Measurements from ENCODE around the gene EML1.

EML1 gene

GRCh38 chr14:99950181-99950580 lies 157.0 kb downstream of the EML1 start:
- Histone ChIP-seq H4K5ac (ENCODE audit: low read length) (no peak overlapping the region), H2BK120ac (ENCODE audit: low read depth, low read length) (no peak overlapping the region)
- no CpG with 5 or more reads among the region's 8 CpGs for WGBS (ENCODE audit: extremely low coverage, insufficient coverage, low lambda C conversion rate)

GRCh38 chr14:99951085-99951484 lies 157.9 kb downstream of the EML1 start:
- no peak overlapping the region for H2AK5ac ChIP-seq (ENCODE audit: low read length)
- H3K4me3 ChIP-seq (ENCODE audit: low read length) = no peak overlapping the region
- no peak overlapping the region for H3K23ac ChIP-seq (ENCODE audit: low read length)
- no peak overlapping the region for H4K8ac ChIP-seq (ENCODE audit: low read depth, low read length)
- H3K4me2 ChIP-seq (ENCODE audit: low read length) = no peak overlapping the region
- H3K27me3 ChIP-seq (ENCODE audit: insufficient read depth, low read length, poor library complexity) = no peaks in the 10 kb centered on the region
- no peaks in the 10 kb centered on the region for H3K79me1 ChIP-seq (ENCODE audit: low read length)
- no peaks in the 10 kb centered on the region for H3K4me1 ChIP-seq (ENCODE audit: control insufficient read depth, low read depth, low read length)
- H3K27ac ChIP-seq (ENCODE audit: low read depth, low read length) = no peak overlapping the region
- H3K4ac ChIP-seq (ENCODE audit: low read depth, low read length) = no peak overlapping the region
- no peak overlapping the region for H3K9ac ChIP-seq (ENCODE audit: low read length)
- no peak overlapping the region for H4K5ac ChIP-seq (ENCODE audit: low read length)
- H3K18ac ChIP-seq (ENCODE audit: low read length) = no peak overlapping the region
- H3K36me3 ChIP-seq (ENCODE audit: control insufficient read depth, insufficient read depth, low read length) = no peaks in the 10 kb centered on the region
- no peaks in the 10 kb centered on the region for H3K79me2 ChIP-seq (ENCODE audit: control insufficient read depth, insufficient read depth, low read length)
- no peak for DNase-seq
- no peak overlapping the region for H2BK5ac ChIP-seq (ENCODE audit: low read length)
- H3K56ac ChIP-seq (ENCODE audit: low read length) = no peak overlapping the region
- no CpG with 5 or more reads among the region's 8 CpGs for WGBS (ENCODE audit: extremely low coverage, insufficient coverage, low lambda C conversion rate)
- H2BK15ac ChIP-seq (replicated peaks; ENCODE audit: low read depth) = no peak overlapping the region
- H2BK120ac ChIP-seq (ENCODE audit: low read depth, low read length) = no peak overlapping the region

More at GRCh38 chr14:99950181-99950580, 157.0 kb downstream of the EML1 start:
- no peaks in the 10 kb centered on the region for H3K27me3 ChIP-seq (ENCODE audit: insufficient read depth, low read length, poor library complexity)
- H3K27ac ChIP-seq (ENCODE audit: low read depth, low read length) = no peak overlapping the region
- no peaks in the 10 kb centered on the region for H3K79me1 ChIP-seq (ENCODE audit: low read length)
- no peaks in the 10 kb centered on the region for H3K79me2 ChIP-seq (ENCODE audit: control insufficient read depth, insufficient read depth, low read length)
- no peak overlapping the region for H2BK5ac ChIP-seq (ENCODE audit: low read length)
- peak; percentile 77 for DNase-seq
- no peak overlapping the region for H4K8ac ChIP-seq (ENCODE audit: low read depth, low read length)
- H3K4ac ChIP-seq (ENCODE audit: low read depth, low read length) = no peak overlapping the region
- no peak overlapping the region for H3K9ac ChIP-seq (ENCODE audit: low read length)
- H3K4me1 ChIP-seq (ENCODE audit: control insufficient read depth, low read depth, low read length) = no peaks in the 10 kb centered on the region
- H3K4me3 ChIP-seq (ENCODE audit: low read length) = no peak overlapping the region
- H3K36me3 ChIP-seq (ENCODE audit: control insufficient read depth, insufficient read depth, low read length) = no peaks in the 10 kb centered on the region
- H3K56ac ChIP-seq (ENCODE audit: low read length) = no peak overlapping the region
- H3K4me2 ChIP-seq (ENCODE audit: low read length) = no peak overlapping the region
- H2AK5ac ChIP-seq (ENCODE audit: low read length) = no peak overlapping the region
- no peak overlapping the region for H3K18ac ChIP-seq (ENCODE audit: low read length)
- no peak overlapping the region for H2BK15ac ChIP-seq (replicated peaks; ENCODE audit: low read depth)
- H3K23ac ChIP-seq (ENCODE audit: low read length) = no peak overlapping the region

- no peak overlapping the region for H3K56ac ChIP-seq (ENCODE audit: low read length)
- no peaks in the 10 kb centered on the region for H3K79me1 ChIP-seq (ENCODE audit: low read length)
- H4K8ac ChIP-seq (ENCODE audit: low read depth, low read length) = no peak overlapping the region
- no peaks in the 10 kb centered on the region for H3K4me1 ChIP-seq (ENCODE audit: control insufficient read depth, low read depth, low read length)
- H3K4me3 ChIP-seq (ENCODE audit: low read length) = no peak overlapping the region
- DNase-seq = no peak
- no peak overlapping the region for H2BK5ac ChIP-seq (ENCODE audit: low read length)
- no peak overlapping the region for H3K9ac ChIP-seq (ENCODE audit: low read length)
- no peak overlapping the region for H3K4me2 ChIP-seq (ENCODE audit: low read length)
- H3K36me3 ChIP-seq (ENCODE audit: control insufficient read depth, insufficient read depth, low read length) = no peaks in the 10 kb centered on the region
- no peaks in the 10 kb centered on the region for H3K27me3 ChIP-seq (ENCODE audit: insufficient read depth, low read length, poor library complexity)
- H3K18ac ChIP-seq (ENCODE audit: low read length) = no peak overlapping the region
- H3K23ac ChIP-seq (ENCODE audit: low read length) = no peak overlapping the region
- no peak overlapping the region for H3K4ac ChIP-seq (ENCODE audit: low read depth, low read length)
- no peak overlapping the region for H3K27ac ChIP-seq (ENCODE audit: low read depth, low read length)
- H4K5ac ChIP-seq (ENCODE audit: low read length) = no peak overlapping the region
- no peak overlapping the region for H2BK120ac ChIP-seq (ENCODE audit: low read depth, low read length)
- H3K79me2 ChIP-seq (ENCODE audit: control insufficient read depth, insufficient read depth, low read length) = no peaks in the 10 kb centered on the region
- no CpG with 5 or more reads among the region's 4 CpGs for WGBS (ENCODE audit: extremely low coverage, insufficient coverage, low lambda C conversion rate)
- no peak overlapping the region for H2BK15ac ChIP-seq (replicated peaks; ENCODE audit: low read depth)
- no peak overlapping the region for H2AK5ac ChIP-seq (ENCODE audit: low read length)
Observed at GRCh38 chr14:99952039-99952438, 158.8 kb downstream of the EML1 start.

- no peak overlapping the region for H2BK120ac ChIP-seq (ENCODE audit: low read depth, low read length)
- no peaks in the 10 kb centered on the region for H3K79me2 ChIP-seq (ENCODE audit: control insufficient read depth, insufficient read depth, low read length)
- no peak overlapping the region for H3K18ac ChIP-seq (ENCODE audit: low read length)
- no peak for DNase-seq
- H3K9ac ChIP-seq (ENCODE audit: low read length) = no peak overlapping the region
- no peak overlapping the region for H2BK15ac ChIP-seq (replicated peaks; ENCODE audit: low read depth)
- no peak overlapping the region for H3K4me2 ChIP-seq (ENCODE audit: low read length)
- no peak overlapping the region for H4K5ac ChIP-seq (ENCODE audit: low read length)
- no peaks in the 10 kb centered on the region for H3K79me1 ChIP-seq (ENCODE audit: low read length)
- H4K8ac ChIP-seq (ENCODE audit: low read depth, low read length) = no peak overlapping the region
- H3K27me3 ChIP-seq (ENCODE audit: insufficient read depth, low read length, poor library complexity) = no peaks in the 10 kb centered on the region
- no peak overlapping the region for H2AK5ac ChIP-seq (ENCODE audit: low read length)
- no peak overlapping the region for H3K4me3 ChIP-seq (ENCODE audit: low read length)
- no peak overlapping the region for H3K27ac ChIP-seq (ENCODE audit: low read depth, low read length)
- H3K36me3 ChIP-seq (ENCODE audit: control insufficient read depth, insufficient read depth, low read length) = no peaks in the 10 kb centered on the region
- H3K23ac ChIP-seq (ENCODE audit: low read length) = no peak overlapping the region
- no peak overlapping the region for H3K56ac ChIP-seq (ENCODE audit: low read length)
- no CpG with 5 or more reads among the region's 2 CpGs for WGBS (ENCODE audit: extremely low coverage, insufficient coverage, low lambda C conversion rate)
- H2BK5ac ChIP-seq (ENCODE audit: low read length) = no peak overlapping the region
- H3K4ac ChIP-seq (ENCODE audit: low read depth, low read length) = no peak overlapping the region
- H3K4me1 ChIP-seq (ENCODE audit: control insufficient read depth, low read depth, low read length) = no peaks in the 10 kb centered on the region
Observed at GRCh38 chr14:99952453-99952852, 159.2 kb downstream of the EML1 start.

- no peaks in the 10 kb centered on the region for H3K79me1 ChIP-seq (ENCODE audit: low read length)
- H4K5ac ChIP-seq (ENCODE audit: low read length) = no peak overlapping the region
- H3K18ac ChIP-seq (ENCODE audit: low read length) = no peak overlapping the region
- H3K79me2 ChIP-seq (ENCODE audit: control insufficient read depth, insufficient read depth, low read length) = no peaks in the 10 kb centered on the region
- H3K4ac ChIP-seq (ENCODE audit: low read depth, low read length) = no peak overlapping the region
- no peak overlapping the region for H2BK120ac ChIP-seq (ENCODE audit: low read depth, low read length)
- no peak overlapping the region for H3K4me3 ChIP-seq (ENCODE audit: low read length)
- H2BK15ac ChIP-seq (replicated peaks; ENCODE audit: low read depth) = no peak overlapping the region
- H3K4me1 ChIP-seq (ENCODE audit: control insufficient read depth, low read depth, low read length) = no peaks in the 10 kb centered on the region
- no peak overlapping the region for H3K9ac ChIP-seq (ENCODE audit: low read length)
- H3K23ac ChIP-seq (ENCODE audit: low read length) = no peak overlapping the region
- no CpG with 5 or more reads among the region's 7 CpGs for WGBS (ENCODE audit: extremely low coverage, insufficient coverage, low lambda C conversion rate)
- no peak overlapping the region for H3K56ac ChIP-seq (ENCODE audit: low read length)
- no peak overlapping the region for H3K27ac ChIP-seq (ENCODE audit: low read depth, low read length)
- no peaks in the 10 kb centered on the region for H3K27me3 ChIP-seq (ENCODE audit: insufficient read depth, low read length, poor library complexity)
- no peak overlapping the region for H4K8ac ChIP-seq (ENCODE audit: low read depth, low read length)
- DNase-seq = no peak
- H3K4me2 ChIP-seq (ENCODE audit: low read length) = no peak overlapping the region
- no peak overlapping the region for H2AK5ac ChIP-seq (ENCODE audit: low read length)
- no peaks in the 10 kb centered on the region for H3K36me3 ChIP-seq (ENCODE audit: control insufficient read depth, insufficient read depth, low read length)
- no peak overlapping the region for H2BK5ac ChIP-seq (ENCODE audit: low read length)
Observed at GRCh38 chr14:99955826-99956455, 162.7 kb downstream of the EML1 start.

GRCh38 chr14:99958380-99958779 lies 165.2 kb downstream of the EML1 start:
- Histone ChIP-seq H2BK15ac (replicated peaks; ENCODE audit: low read depth) (no peak overlapping the region), H3K4me2 (ENCODE audit: low read length) (no peak overlapping the region)
- no CpG with 5 or more reads among the region's 7 CpGs for WGBS (ENCODE audit: extremely low coverage, insufficient coverage, low lambda C conversion rate)

More at GRCh38 chr14:99958380-99958779, 165.2 kb downstream of the EML1 start:
- no peaks in the 10 kb centered on the region for H3K27me3 ChIP-seq (ENCODE audit: insufficient read depth, low read length, poor library complexity)
- no peak overlapping the region for H3K56ac ChIP-seq (ENCODE audit: low read length)
- DNase-seq = no peak
- no peaks in the 10 kb centered on the region for H3K4me1 ChIP-seq (ENCODE audit: control insufficient read depth, low read depth, low read length)
- no peak overlapping the region for H2BK120ac ChIP-seq (ENCODE audit: low read depth, low read length)
- no peaks in the 10 kb centered on the region for H3K36me3 ChIP-seq (ENCODE audit: control insufficient read depth, insufficient read depth, low read length)
- H3K27ac ChIP-seq (ENCODE audit: low read depth, low read length) = no peak overlapping the region
- no peak overlapping the region for H4K5ac ChIP-seq (ENCODE audit: low read length)
- H3K23ac ChIP-seq (ENCODE audit: low read length) = no peak overlapping the region
- no peak overlapping the region for H2AK5ac ChIP-seq (ENCODE audit: low read length)
- H2BK5ac ChIP-seq (ENCODE audit: low read length) = no peak overlapping the region
- H4K8ac ChIP-seq (ENCODE audit: low read depth, low read length) = no peak overlapping the region
- H3K4ac ChIP-seq (ENCODE audit: low read depth, low read length) = no peak overlapping the region
- H3K4me3 ChIP-seq (ENCODE audit: low read length) = no peak overlapping the region
- H3K79me1 ChIP-seq (ENCODE audit: low read length) = no peaks in the 10 kb centered on the region
- no peaks in the 10 kb centered on the region for H3K79me2 ChIP-seq (ENCODE audit: control insufficient read depth, insufficient read depth, low read length)
- no peak overlapping the region for H3K18ac ChIP-seq (ENCODE audit: low read length)
- no peak overlapping the region for H3K9ac ChIP-seq (ENCODE audit: low read length)
